Bronchial epithelial cell (primary cell): ENCODE results near the gene TMIE. TPM values are rescaled to one million over a fixed set of nuclear protein-coding genes. Genes with fewer than 3 reads are reported as not detected.

Experiments used
- DNase-seq: peaks from one replicate; pipeline ENCODE4 v3.0.0-alpha.2; 2010; ENCODE audit warnings: low read depth
- FAIRE-seq: peaks from 2 replicates; lab custom pipeline; 2011; peaks lifted over from hg19 to GRCh38; lab: Jason Lieb, UNC
- H3K27me3 ChIP-seq: 2 replicates; pipeline ENCODE4 v1.5.1; 2011; ENCODE audit warnings: low read length; ENCODE audit not compliant: control insufficient read depth, insufficient read depth
- H3K36me3 ChIP-seq: 2 replicates; pipeline ENCODE4 v1.5.1; 2011; ENCODE audit warnings: low read length; ENCODE audit not compliant: control insufficient read depth, insufficient read depth
- H3K4me3 ChIP-seq: 2 replicates; pipeline ENCODE4 v1.5.1; 2011; ENCODE audit warnings: mild to moderate bottlenecking, low read depth, low read length, control low read depth
- CTCF ChIP-seq: IDR thresholded peaks from 2 replicates; pipeline ENCODE4 v1.5.1; 2011; ENCODE audit warnings: mild to moderate bottlenecking, moderate library complexity, low read length, control low read depth, inconsistent platforms; ENCODE audit not compliant: insufficient read depth, severe bottlenecking
- total RNA-seq: library from RNA; depleted of rRNA; stranded (reverse); fragments of >200 nt; gene quantifications from 2 replicates; pipeline ENCODE4 v1.2.1, GENCODE V29; 2014

The TMIE gene
- total RNA-seq, 1 donor from 2014 or later: 1.6 TPM

DNA sequence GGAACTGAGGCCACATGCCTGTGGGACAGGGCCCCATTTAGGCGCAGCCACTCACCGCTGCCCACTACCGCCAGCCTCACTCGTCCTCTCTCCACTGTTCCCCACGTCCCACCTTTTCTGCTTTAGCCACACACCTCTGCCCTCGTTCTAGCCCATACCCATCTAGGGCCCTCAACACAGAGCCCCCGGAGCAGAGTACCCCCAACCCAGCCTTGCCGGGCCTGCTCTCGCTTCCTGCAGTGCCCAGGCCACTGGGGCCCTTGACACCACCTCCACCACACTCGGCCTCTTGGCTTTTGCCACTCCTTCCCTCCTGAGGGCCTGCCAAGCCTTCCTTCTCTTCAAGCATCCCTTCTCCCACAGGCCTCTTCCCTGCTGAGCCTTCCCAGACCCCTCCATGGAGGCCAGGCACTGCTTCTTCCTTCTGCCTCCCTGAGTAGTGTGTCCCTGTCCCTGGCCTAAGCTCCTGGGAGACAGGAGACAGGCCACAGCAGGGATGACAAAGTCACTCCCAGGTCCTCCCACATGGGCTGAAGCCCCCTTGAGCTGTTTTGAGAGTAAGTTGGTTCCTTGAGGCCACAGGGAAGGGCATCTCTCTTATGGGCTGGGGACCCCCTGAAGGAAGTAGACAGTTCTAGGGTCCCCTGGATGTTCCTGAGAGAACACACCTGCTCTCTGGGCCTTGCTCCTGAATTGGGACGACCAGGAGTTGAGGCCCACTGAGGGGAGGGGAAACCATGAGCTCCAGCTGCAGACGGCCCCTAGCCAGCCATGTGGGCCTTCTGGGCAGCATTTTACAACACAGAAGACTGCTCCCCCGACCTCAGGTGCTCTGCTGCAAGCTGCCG is 12.1 kb downstream of the TMIE start:
- no peak for TF ChIP-seq CTCF
- H3K27me3 ChIP-seq: no peaks in the 10 kb centered on the region
- DNase-seq (no peak), FAIRE-seq (no peak)
- no peak overlapping the region for H3K4me3 ChIP-seq
- H3K36me3 ChIP-seq: no peaks in the 10 kb centered on the region

DNA sequence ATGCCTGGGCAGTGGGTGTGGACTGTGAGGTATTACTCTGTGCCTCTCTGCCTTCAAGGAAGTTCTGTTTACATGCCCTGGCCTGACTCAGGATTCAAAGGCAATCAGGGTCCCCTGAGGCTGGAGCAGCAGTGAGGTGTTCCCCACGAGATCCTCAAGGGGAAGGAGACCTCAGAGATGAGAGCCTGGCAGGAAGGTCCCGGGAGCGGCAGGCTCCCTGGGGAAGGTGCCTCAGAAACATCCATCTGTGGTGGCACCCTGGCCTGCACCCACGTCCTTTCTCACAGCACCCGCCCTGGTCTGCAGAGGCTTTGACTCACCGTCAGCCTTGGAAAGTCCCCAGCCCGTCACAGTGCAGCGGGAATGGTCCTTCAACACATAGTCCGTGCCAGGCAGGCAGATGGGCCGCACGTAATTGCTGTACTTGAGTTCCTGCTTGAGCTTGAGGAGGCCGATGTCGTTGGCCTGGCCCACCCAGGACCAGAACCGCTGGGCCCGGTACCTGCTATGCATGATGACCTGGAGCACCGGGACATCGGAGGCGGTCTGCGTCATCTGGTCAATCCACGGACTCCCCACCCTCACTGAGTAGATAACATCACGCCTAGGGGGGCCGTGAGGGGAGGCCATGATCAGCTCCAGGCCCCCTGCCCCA is 12.8 kb downstream of the TMIE start:
- Histone ChIP-seq H3K36me3 (no peaks in the 10 kb centered on the region), H3K27me3 (no peaks in the 10 kb centered on the region), H3K4me3 (no peak overlapping the region)
- peak; percentile 88 for DNase-seq
- TF ChIP-seq CTCF: no peak
- peak; percentile 7 for FAIRE-seq

GRCh38 chr3:46714728-46715506 is 13.7 kb downstream of the TMIE start:
- TF ChIP-seq CTCF: no peak
- FAIRE-seq: no peak
- DNase-seq: no peak

GRCh38 chr3:46715507-46716175 is 14.4 kb downstream of the TMIE start:
- Histone ChIP-seq H3K36me3 (no peaks in the 10 kb centered on the region), H3K4me3 (no peak overlapping the region), H3K27me3 (no peaks in the 10 kb centered on the region)
- TF ChIP-seq CTCF: no peak
- no peak for DNase-seq
- FAIRE-seq: no peak

More at GRCh38 chr3:46714728-46715506, 13.7 kb downstream of the TMIE start:
- Histone ChIP-seq H3K4me3 (no peak overlapping the region), H3K27me3 (no peaks in the 10 kb centered on the region), H3K36me3 (no peaks in the 10 kb centered on the region)
